ENCODE results near the gene FGF12.

DNA sequence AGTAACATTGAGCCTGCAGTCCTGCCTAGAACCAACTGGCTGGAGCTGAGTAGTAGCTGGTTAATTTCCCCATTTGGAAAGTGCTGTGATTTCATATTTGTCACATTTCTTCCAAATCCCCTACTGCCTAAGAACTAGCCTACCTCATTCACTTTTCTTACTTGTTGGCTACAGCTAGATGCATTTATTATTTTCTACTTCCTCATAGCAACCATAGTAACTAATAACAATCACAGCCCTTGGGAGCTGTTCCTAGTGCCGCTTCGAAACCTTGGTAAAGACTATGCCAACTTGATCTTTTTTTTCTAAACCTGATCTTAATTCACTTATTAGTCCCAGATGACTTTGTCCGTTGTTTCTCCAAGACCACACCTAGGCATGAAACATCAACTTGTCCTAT is 240.3 kb downstream of the FGF12 start:
- TF ChIP-seq, protein P1, sequence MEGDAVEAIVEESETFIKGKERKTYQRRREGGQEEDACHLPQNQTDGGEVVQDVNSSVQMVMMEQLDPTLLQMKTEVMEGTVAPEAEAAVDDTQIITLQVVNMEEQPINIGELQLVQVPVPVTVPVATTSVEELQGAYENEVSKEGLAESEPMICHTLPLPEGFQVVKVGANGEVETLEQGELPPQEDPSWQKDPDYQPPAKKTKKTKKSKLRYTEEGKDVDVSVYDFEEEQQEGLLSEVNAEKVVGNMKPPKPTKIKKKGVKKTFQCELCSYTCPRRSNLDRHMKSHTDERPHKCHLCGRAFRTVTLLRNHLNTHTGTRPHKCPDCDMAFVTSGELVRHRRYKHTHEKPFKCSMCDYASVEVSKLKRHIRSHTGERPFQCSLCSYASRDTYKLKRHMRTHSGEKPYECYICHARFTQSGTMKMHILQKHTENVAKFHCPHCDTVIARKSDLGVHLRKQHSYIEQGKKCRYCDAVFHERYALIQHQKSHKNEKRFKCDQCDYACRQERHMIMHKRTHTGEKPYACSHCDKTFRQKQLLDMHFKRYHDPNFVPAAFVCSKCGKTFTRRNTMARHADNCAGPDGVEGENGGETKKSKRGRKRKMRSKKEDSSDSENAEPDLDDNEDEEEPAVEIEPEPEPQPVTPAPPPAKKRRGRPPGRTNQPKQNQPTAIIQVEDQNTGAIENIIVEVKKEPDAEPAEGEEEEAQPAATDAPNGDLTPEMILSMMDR (IDR thresholded peaks at IDR 0.05 in 8 of 11, conservative IDR thresholded peaks at IDR 0.05 in 3 of 11), result no peak
- no peak for TF ChIP-seq POLR2AphosphoS5 (IDR thresholded peaks at IDR 0.05)
- no peak for TF ChIP-seq POLR2A (IDR thresholded peaks at IDR 0.05)
